Stimulated activated CD4-positive, alpha-beta T cell treated with anti-CD3 and anti-CD28 coated beads, Interleukin-15, amount 100 ng/mL, for 24 hours (primary cell): Measurements from ENCODE around the gene POLD2.

Experiments
- DNase-seq: peaks from one replicate; pipeline ENCODE4 v3.0.0-alpha.2; 2020

Gene POLD2

DNA sequence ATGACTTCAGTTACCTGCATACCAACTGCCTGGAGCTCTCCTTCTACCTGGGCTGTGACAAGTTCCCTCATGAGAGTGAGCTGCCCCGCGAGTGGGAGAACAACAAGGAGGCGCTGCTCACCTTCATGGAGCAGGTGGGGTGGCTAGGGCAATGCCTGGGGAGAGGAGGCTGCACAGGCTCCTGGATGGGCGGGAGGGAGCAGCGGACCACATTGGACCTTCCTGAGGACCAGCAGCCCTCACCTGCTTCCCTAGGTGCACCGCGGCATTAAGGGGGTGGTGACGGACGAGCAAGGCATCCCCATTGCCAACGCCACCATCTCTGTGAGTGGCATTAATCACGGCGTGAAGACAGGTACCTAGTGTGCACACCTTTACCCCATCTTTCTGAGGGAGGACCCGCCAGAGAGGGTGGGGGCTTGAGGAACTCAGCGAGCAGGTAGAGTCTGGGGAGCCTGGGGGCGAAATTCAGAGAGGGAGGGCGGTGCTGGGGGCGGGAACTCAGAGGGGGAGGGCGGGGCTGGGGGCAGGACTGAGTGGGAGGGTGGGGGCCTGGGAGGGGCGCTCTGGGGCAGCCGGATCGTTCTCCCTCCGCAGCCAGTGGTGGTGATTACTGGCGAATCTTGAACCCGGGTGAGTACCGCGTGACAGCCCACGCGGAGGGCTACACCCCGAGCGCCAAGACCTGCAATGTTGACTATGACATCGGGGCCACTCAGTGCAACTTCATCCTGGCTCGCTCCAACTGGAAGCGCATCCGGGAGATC, 10.2 kb downstream of the POLD2 start:
- no peak for DNase-seq

DNA sequence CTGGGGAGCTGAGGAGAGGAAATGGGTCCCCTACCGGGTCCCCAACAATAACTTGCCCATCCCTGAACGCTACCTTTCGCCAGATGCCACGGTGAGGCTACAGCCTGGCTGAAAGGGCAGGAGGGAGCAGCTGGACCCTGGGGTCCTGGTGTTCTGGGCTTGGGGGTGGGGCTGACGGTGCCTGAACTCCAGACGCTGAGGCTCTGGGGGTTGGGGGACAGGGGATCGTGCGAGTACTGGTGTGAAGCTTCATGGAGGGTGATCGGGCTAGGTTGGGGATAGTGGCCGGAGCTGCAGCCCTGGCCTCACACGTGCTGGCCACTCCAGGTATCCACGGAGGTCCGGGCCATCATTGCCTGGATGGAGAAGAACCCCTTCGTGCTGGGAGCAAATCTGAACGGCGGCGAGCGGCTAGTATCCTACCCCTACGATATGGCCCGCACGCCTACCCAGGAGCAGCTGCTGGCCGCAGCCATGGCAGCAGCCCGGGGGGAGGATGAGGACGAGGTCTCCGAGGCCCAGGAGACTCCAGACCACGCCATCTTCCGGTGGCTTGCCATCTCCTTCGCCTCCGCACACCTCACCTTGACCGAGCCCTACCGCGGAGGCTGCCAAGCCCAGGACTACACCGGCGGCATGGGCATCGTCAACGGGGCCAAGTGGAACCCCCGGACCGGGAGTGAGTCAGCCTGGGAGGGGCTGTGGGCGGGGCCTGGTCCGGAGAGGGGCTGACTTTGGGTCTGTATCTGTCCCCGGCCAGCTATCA, 10.9 kb downstream of the POLD2 start:
- peak; percentile 37 for DNase-seq

DNA sequence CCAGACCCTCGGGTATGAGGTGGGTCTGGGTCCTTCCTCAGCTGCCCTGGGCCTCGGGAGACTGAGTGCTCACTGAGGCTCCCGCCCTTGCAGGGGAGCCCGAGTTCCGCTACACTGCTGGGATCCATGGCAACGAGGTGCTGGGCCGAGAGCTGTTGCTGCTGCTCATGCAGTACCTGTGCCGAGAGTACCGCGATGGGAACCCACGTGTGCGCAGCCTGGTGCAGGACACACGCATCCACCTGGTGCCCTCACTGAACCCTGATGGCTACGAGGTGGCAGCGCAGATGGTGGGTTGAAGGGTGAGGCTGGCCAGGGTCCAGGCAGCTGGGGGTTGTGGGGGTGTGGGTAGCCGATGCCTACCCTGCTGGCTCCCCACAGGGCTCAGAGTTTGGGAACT, 11.6 kb downstream of the POLD2 start:
- no peak for DNase-seq

DNA sequence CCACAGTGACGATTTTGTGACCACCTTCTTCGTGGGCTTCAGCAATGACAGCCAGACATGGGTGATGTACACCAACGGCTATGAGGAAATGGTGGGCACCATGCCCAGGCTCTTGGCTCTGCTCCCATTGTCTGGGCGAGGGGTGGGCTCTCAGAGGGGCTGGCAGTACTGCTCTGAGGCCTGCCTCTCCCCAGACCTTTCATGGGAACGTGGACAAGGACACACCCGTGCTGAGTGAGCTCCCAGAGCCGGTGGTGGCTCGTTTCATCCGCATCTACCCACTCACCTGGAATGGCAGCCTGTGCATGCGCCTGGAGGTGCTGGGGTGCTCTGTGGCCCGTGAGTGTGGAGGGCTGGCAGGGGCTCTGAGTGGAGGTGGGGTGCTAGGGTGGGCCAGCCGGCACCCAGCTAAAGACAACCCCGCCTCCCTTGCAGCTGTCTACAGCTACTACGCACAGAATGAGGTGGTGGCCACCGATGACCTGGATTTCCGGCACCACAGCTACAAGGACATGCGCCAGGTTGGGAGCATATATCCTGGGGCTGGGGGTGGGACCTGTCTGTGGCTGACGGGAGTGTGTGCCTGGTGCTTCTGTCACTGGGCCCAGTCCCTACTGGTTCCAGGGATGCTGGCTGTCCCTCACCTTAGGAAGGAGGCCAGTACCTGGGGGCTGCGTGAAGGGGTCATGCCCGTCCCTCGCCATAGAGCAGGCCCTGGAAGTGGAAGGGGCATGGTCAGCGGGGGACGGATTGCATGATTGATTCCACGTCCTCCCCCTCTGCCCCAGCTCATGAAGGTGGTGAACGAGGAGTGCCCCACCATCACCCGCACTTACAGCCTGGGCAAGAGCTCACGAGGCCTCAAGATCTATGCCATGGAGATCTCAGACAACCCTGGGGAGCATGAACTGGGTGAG, 12.4 kb downstream of the POLD2 start:
- no peak for DNase-seq

DNA sequence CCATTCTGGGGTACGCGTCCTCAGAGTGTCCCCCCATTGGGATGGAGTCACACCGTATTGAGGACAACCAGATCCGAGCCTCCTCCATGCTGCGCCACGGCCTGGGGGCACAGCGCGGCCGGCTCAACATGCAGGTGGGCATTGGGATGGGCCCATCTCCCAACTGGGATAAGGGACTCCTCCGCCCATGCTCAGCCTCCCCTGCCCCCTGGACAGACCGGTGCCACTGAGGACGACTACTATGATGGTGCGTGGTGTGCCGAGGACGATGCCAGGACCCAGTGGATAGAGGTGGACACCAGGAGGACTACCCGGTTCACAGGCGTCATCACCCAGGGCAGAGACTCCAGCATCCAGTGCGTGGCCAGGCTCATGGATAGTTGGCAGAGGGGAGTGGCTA, 13.4 kb downstream of the POLD2 start:
- no peak for DNase-seq

DNA sequence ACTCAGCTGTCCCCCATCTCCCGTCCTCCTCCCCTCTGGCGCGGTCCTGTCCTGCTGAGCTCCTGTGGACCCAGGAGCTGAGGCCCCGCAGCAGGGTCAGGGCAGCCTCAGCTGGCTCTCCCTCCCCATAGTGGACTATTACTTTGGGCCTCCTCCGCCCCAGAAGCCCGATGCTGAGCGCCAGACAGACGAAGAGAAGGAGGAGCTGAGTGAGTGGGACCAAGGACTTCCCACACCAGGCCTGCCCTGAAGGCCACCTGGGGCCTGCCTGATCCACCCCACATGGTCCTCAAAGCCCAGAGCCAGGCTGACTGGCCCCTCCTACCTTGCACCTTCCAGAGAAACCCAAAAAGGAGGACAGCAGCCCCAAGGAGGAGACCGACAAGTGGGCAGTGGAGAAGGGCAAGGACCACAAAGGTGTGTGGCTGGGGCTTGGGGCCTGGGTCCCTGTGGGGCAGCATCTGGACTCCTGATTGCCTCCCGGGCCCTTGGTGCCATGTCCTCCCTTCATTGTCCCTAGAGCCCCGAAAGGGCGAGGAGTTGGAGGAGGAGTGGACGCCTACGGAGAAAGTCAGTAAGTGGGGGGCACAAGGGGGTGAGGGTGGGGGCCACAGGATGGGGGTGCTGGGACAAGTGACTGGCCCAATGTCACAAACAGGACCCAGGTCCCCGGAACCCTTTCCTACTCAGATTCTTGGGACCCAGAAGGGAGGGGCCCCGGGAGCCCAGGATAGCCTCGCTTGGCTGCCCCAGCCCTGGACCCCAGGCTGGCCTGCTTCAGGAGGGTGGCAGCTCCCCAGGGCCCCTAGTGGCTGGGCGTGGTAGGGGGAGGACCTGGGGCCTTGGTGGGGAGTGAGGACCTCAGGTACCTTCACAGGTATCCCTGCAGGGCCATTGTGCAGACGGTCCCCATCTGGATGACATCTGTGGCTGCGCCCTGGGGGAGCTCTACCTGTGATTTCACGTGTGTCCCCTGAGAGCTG, 14.3 kb downstream of the POLD2 start:
- DNase-seq: no peak

DNA sequence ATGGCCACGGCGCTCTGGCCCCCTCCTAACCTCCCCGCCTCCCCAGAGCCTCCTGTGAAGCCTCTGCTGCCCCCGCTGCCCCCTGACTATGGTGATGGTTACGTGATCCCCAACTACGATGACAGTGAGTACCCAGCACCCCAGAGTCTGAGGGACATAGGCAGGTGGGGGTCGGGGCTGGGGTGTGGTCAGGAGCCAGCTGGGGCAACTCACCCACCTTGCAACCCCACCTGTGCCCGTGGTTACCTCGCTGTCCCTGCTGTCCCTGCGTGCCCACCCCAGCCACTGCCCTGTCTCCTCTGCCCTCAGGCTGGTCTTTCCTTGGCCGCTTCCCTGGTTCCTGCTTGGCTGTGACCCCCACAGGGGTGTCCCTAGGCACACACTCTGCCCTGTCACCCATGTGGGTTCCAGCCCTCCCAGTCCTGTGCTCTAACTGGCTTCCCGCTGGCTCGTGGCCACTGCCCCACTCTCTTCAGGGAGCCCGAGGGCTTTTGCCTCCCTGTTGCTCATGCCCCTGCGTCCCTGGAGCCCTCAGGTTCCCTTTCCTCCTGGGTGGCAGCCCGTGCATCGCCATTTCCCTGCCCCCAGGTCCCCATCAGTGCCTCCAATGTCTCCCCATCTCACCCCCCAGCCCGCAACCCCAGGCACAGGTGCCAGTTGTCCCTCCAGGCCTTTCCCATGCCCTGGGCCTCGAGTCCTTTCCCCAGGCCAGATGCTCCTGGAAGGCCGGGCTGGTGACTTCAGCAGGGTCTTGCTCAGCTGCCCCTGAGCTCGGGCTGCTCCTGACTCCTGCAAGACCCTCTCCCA, 15.2 kb downstream of the POLD2 start:
- no peak for DNase-seq

DNA sequence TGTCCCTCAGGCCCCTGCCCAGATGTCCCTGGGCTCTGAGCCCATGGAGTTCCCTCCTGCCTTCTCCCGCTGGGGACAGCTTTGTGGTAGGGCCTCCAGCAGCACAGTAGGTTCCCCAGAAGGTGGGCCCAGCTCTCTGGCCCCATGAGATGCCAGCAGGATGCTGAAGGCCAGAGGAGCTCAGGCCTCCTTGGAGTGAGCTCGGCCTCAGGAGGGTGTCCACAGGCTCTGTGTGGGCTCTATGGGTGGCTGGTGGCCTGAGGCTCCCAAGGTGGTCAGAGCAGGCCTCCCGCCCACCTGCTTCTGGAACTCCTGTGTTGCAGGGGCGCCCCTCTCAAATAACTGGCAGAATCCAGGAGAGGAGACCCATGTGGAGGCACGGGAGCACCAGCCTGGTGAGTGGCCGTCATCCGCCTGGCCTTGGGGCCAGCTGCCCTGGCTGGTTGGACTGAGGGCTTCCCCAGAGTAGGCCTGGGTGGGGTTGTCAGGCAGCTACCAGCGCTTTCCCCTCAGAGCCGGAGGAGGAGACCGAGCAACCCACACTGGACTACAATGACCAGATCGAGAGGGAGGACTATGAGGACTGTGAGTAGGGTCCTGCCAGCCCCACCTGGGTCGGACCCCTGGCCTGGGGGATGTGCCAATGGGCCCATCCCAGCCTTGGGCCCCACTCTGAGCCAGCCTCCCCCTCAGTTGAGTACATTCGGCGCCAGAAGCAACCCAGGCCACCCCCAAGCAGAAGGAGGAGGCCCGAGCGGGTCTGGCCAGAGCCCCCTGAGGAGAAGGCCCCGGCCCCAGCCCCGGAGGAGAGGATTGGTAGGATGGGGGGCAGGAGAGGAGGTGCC, 16.0 kb downstream of the POLD2 start:
- no peak for DNase-seq

DNA sequence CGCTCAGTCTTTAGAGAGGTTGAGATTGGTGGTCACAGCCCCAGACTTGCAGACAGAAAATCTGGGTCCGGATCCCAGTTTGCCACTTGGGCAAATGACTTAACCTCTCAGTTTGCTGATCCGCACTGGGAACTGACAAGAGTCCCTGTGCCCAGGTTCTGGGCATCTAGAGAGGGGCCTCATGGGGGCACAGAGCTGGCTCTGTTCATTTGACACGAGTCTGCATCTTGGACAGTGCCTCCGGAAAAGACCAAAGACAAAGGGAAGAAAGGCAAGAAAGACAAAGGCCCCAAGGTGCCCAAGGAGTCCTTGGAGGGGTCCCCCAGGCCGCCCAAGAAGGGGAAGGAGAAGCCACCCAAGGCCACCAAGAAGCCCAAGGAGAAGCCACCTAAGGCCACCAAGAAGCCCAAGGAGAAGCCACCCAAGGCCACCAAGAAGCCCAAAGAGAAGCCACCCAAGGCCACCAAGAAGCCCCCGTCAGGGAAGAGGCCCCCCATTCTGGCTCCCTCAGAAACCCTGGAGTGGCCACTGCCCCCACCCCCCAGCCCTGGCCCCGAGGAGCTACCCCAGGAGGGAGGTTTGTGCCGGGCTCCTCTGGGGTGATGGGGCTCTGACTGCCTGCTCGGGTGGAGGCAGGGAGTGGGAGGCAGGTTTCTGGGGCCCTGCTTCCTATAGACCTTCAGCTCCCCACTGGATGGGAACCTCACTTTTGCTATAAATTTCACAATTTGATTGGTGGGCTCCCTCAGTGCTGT, 16.9 kb downstream of the POLD2 start:
- DNase-seq: no peak

DNA sequence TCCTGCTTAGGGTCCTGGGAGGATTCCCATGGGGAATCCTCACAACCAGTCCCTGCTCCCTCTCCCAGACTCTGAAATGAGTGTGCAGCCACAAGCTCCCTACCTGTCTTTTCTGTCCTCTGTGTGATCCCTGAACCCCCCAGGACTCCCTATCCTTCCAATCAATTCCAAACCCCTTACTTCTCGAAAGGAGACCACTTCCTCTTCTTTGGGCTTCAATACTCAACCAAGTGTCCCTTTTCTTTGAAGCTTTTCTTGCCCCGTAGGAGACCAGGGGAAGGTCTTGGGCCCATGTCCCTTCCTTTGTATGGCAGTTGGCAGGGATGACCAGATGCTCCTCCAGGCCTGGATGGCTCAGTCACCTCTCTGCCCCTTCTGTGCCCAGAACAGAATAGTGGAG, 17.5 kb downstream of the POLD2 start:
- no peak for DNase-seq

DNA sequence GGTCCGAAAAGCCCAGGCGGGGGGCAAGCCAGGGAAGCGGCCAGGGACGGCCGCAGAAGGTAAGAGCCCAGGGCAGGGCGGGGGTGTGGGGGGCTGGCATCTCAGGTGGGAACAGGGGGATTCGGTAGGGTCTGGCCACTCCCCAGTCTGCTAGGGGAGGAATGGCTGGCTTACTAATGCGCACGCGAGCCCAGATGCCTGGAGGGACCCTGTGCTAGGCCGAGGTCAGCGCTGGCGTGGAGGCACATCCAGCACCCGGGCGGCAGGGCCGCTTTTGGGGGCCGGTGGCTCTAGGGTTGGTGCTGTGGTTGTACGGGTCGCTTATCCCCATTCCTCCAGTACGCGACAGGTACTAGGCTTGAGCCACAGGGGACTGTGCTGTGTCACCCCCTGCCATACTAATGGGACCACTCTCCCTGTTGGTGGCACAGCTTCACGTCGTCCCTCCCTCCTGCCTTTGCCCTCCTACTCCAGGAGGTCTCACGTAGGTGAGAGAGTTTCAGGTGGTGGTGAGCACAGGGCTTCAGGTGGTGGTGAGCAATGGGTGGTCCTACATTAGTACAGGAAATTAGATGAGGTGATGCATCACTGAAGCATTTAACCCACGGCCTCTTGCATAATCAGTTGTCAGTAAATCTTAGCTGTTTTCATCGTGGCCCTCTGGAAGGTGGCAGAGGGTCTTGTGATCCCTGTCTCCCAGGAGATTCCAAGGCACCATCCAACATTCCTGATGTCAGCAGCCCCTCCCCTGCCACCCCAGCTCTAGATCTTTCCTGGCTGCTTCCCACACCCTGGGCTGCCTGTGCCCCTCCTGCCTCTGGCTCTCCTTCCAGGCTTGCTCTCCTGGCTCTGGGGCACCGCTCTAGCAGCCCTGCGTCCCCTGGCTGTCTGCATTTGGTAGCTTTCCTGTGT, 18.2 kb downstream of the POLD2 start:
- DNase-seq: no peak

DNA sequence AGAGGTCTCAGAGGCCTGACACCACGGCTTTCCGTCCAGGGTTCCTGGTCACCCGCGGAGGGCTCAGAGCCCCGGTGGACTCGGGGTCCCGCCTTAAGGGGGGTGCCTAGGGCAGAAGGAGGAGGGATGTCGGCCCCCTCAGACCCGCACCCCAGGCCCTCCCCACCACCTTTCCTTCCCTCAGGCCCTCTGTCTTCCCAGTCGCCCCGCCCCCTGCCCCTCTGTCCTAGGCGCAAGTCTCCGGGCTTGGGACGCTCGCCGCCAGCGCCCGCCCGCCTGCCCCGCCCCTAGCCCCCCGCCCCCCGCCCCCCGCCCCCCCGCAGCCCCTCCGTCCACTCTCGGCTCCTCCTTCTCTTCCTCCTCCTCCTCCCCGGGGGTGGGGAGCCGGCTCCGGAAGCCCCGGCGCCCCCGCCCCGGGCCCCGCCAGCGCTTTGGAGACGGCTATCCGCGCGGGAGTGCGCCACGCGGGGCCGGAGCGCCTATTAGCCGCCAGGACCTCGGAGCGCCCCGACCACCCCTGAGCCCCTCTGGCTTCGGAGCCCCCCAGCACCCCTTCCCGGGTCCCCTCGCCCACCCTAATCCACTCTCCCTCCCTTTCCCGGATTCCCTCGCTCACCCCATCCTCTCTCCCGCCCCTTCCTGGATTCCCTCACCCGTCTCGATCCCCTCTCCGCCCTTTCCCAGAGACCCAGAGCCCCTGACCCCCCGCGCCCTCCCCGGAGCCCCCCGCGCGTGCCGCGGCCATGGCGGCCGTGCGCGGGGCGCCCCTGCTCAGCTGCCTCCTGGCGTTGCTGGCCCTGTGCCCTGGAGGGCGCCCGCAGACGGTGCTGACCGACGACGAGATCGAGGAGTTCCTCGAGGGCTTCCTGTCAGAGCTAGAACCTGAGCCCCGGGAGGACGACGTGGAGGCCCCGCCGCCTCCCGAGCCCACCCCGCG, 19.2 kb downstream of the POLD2 start, which contains the start of gene AEBP1:
TSS of gene AEBP1 (plus strand) at position 423 of the 937 bp plus-strand sequence. CDS start at position 744, 321 bp downstream.
- DNase-seq: peak; percentile 56

DNA sequence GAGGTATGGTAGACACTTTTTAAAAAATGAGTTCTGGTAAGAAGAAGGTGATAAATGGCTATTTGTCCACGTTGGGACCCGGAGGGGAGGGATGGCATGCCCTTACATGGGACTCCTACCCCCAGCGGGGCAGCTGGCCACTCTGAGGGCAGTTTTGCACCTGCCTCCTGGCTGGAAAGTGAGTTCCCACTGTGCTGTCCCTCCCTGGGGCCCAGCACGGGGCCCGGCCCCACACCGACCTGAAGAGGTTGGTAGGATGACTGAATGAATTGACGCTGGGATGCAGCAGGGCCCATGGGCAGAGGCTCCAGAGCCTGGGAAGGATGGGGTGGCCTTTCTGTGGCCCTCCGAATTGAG, 19.8 kb downstream of the POLD2 start:
- DNase-seq: no peak

DNA sequence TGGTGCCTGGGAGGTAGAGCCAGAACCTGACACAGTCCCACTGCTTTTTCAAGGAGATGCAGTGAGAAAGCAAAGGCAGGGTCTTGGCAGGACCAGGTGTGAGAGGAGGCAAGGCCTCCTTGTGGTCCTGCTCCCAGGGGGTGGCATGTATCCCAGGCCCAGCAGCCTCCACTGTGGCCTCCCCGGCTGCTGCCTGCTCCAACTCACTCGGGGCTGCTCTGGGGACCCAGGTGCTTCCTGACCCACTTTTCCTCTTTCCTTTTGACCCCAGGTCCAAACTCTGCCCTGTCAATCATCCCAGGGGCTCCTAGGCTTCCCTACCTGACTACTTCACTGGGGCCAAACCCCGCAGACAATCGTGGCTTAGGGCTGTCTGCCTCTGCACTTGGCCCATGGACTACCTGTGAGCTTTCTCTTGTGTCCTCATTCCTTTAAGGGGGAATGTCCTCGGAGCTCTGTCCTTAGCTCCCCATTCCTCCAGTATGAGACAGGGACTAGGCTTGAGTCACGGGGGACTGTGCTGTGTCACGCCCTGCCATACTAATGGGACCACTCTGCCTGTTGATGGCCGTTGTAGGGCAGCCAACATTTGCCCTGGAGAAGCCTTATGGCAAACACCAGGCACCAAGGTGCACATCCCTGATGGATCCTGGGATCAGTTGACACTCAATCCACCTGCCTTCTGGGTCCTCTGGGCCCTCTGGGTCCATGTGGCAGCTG, 20.3 kb downstream of the POLD2 start:
- no peak for DNase-seq

DNA sequence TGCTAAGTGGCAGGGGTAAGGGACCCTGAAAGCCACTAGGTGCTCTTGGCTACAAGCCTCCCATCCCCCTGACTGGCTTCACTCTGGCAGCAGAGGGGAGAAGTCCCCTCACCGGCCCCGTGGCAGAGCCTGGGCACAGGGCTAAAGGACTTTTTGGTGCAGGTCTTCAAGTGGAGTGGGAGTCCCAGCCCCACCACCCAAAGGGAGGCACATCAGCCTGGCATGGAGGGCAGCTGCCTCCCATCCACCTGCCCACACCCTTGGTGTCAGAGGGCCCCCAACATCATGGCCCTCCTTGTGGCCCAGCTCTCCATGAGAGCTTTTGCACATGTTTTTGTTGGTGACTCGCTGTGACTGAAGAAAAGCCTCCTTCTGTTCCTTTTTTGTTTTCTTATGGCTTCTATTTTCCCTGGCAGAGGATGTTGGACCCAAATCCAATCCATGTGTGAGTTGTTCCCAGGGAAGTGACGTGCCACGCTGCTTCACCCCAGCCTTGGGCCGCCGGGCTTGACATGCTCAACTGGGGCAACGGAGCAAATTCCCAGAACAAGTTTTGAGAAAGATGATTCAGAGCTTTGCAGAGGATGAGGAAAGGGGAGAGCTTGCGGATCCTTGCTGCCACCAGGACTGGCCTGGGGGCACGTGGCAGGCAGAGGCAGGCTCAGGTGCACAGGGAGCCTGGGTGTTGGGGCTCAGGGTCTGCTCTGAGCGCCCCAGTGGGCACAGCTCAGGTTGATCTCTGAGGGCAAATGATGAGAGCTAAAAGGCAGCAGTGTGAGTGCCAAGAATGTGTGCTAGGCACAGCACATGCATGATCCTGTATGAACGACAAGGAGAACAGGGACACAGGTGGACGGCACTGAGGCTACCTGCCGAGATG, 21.1 kb downstream of the POLD2 start:
- DNase-seq: no peak
